Hepatocyte (in vitro differentiated cells): ENCODE measurements around the gene DEXI.

Experiments
- CTCF ChIP-seq: fragments of 200-600 bp; sonication (generic); IDR thresholded peaks from 2 replicates; pipeline ENCODE4 v1.5.1; 2016; ENCODE audit warnings: antibody characterized with exemption, mild to moderate bottlenecking; ENCODE audit not compliant: poor library complexity
- EZH2 ChIP-seq: fragments of 200-600 bp; sonication (generic); IDR thresholded peaks from 2 replicates; pipeline ENCODE4 v1.6.1; 2016; ENCODE audit warnings: antibody characterized with exemption, mild to moderate bottlenecking, borderline replicate concordance

- TF ChIP-seq CTCF (no peak), EZH2 (no peak)
Measured at GRCh38 chr16:10919003-10919351, 23.3 kb downstream of the DEXI start.
